GM21390 (cell line): ENCODE results near the gene AHNAK2.
"Not testable (repeated sequence)": the region's sequence is repeated elsewhere in the genome, so short reads cannot be mapped to it uniquely, and the experiment has no call there.

Experiments used
- ATAC-seq: cut with Tn5 transposase; IDR thresholded peaks from one replicate; pipeline ENCODE4 v1.9.1; 2021; ENCODE audit not compliant: unreplicated experiment

Gene AHNAK2

DNA sequence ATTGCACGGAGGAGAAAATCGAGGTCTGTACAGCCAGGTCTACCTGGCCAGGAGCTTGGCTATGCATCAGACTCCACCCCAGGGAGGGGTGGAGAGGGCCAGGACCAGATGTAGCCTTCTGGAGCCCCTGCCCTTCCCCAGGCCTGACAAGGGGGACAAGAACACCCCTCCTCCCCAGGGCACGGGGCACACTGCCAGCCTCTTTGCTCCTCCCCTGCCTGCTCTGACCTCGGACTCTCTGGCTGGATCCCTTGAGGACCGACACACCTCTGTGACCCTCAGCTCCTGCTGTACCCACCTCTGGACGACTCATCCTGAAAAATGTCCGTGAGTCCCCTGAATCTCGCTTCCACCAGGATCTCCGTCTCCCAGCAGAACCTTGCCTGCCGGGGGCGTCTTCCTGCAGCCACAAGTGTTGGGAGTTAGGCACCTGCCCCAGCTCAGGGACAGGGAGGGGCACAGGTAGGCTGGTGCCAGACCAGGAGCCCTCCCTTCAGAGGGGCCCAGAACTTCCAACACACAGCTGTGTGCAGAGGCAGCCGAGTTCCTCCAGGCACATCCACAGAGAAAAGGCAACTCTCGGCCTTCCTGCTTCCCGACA lies 21.8 kb downstream of the AHNAK2 start:
- ATAC-seq = no peak

DNA sequence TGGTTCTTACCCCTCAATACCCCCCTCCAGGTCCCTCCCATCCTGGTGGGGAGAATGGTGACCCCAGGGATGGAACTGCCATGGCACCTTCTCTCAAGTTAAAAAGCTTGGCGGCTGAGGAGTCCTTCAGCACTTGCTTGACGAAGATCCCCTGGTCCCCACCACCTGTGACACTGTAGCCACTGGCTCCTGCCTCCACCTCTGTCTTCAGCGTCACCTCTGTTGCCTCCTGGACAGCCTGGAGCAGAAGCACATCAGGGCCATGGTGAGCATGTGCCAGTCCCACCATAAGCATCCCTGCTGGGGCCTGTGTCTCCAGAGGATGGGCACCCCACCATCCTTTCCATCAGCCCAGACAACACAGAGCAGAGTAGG lies 22.8 kb downstream of the AHNAK2 start:
- no peak for ATAC-seq

DNA sequence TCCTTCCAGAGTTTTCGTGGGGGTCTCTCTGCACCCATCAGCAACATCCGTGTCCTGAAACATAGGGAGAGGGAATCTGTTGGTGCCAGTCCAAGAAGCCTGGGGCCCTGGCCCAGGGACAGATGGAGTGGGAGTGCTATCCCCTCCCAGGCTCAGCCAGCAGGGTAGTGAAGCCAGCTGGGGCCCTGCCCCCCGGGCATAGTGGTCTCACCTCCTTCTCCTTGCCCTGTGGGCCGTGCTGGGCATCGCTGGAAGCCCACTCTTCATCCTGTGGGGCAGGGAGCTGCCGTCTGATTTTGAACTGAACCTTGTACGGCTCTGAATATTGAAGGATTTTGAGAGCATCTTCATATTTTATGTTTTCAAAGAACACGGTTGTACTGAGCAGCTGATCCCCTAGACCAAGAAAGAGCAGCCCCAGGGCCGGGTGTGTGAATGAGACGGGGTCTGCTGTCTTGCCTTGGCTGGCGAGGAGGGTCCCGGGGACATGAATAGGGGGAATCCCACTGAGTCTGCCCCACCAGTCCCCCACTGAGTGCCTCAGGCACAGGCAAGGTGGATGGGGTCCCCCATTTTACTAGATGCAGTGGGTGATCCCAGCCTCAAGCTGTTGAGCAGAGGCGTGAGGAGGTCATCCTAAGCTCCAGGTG lies 23.3 kb downstream of the AHNAK2 start:
- no peak for ATAC-seq

GRCh38 chr14:104953896-104954656 lies 24.1 kb downstream of the AHNAK2 start:
- ATAC-seq = no peak

DNA sequence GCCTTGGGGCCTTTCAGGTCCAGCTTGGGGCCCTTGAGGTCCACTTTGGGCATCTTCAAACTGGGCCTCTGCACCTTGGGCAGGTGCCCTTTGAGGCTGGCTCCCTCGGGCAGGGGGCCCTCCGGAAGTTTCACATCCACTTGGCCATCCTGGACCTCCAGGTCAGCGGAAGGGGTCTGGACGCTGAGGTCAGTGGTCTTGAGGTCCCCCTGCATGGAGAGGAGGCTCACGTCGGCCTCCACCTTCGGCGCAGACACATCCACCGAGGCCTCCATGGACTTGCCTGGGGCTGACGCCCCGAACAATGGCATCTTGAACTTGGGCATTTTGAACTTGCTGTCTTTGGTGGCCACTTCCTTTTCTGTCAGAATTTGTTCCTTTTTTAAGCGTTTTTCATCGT lies 25.1 kb downstream of the AHNAK2 start:
- ATAC-seq = no peak

- ATAC-seq = not testable (repeated sequence)
Observed at GRCh38 chr14:104951863-104952657, 26.1 kb downstream of the AHNAK2 start.

DNA sequence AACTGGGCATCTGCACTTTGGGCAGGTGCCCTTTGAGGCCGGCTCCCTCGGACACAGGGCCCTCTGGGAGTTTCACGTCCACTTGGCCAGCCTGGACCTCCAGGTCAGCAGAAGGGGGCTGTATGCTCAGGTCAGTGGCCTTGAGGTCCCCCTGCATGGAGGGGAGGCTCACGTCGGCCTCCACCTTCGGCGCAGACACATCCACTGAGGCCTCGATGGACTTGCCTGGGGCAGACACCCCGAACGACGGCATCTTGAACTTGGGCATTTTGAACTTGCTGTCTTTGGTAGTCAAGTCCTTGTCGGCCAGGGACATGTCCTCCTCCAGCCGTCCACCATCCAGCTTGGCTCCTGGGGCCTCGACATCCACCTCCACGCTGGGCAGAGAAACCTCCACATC lies 27.5 kb downstream of the AHNAK2 start:
- ATAC-seq = not testable (repeated sequence)

DNA sequence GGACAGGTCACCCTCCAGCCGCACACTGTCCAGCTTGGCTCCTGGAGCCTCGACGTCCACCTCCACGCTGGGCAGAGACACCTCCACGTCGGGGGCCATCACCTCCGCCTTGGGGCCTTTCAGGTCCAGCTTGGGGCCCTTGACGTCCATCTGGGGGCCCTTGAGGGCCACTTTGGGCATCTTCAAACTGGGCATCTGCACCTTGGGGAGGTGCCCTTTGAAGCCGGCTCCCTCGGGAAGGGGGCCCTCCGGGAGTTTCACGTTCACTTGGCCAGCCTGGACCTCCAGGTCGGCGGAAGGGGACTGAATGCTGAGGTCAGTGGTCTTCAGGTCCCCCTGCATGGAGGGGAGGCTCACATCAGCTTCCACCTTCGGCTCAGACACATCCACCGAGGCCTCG lies 28.2 kb downstream of the AHNAK2 start:
- no peak for ATAC-seq

GRCh38 chr14:104949406-104949955 lies 28.7 kb downstream of the AHNAK2 start:
- ATAC-seq = not testable (repeated sequence)

- ATAC-seq = no peak
Observed at GRCh38 chr14:104948736-104949031, 29.5 kb downstream of the AHNAK2 start.

GRCh38 chr14:104947881-104948735 lies 30.1 kb downstream of the AHNAK2 start:
- ATAC-seq = not testable (repeated sequence)

DNA sequence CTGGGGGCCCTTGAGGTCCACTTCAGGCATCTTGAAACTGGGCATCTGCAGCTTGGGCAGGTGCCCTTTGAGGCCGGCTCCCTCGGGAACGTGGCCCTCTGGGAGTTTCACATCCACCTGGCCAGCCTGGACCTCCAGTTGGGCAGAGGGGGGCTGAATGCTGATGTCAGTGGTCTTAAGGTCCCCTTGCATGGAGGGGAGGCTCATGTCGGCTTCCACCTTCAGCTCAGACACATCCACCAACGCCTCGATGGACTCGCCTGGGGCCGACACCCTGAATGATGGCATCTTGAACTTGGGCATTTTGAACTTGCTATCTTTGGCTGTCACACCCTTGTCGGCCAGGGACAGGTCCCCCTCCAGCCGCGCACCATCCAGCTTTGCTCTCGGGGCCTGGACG lies 31.0 kb downstream of the AHNAK2 start:
- ATAC-seq = not testable (repeated sequence)

DNA sequence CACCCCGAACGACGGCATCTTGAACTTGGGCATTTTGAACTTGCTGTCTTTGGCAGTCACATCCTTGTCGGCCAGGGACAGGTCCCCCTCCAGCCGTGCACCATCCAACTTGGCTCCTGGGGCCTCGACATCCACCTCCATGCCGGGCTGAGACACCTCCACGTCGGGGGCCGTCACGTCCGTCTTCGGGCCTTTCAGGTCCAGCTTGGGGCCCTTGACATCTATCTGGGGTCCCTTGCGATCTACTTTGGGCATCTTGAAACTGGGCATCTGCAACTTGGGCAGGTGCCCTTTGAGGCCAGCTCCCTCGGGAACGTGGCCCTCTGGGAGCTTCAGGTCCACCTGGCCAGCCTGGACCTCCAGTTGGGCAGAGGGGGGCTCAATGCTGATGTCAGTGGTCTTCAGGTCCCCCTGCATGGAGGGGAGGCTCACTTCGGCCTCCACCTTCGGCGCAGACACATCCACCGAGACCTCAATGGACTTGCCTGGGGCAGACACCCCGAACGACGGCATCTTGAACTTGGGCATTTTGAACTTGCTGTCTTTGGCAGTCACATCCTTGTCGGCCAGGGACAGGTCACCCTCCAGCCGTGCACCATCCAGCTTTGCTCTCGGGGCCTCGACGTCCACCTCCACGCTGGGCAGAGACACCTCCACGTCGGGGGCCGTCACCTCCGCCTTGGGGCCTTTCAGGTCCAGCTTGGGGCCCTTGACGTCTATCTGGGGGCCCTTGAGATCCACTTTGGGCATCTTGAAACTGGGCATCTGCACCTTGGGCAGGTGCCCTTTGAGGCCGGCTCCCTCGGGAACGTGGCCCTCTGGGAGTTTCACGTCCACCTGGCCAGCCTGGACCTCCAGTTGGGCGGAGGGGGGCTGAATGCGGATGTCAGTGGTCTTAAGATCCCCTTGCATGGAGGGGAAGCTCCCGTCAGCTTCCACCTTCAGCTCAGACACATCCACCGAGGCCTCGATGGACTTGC lies 31.9 kb downstream of the AHNAK2 start:
- not testable (repeated sequence) for ATAC-seq

- ATAC-seq = not testable (repeated sequence)
Observed at GRCh38 chr14:104945266-104945665, 32.9 kb downstream of the AHNAK2 start.

GRCh38 chr14:104944436-104945205 lies 33.6 kb downstream of the AHNAK2 start:
- ATAC-seq = not testable (repeated sequence)

GRCh38 chr14:104944016-104944308 lies 34.2 kb downstream of the AHNAK2 start:
- ATAC-seq = not testable (repeated sequence)

- ATAC-seq = not testable (repeated sequence)
Observed at GRCh38 chr14:104943216-104944015, 34.8 kb downstream of the AHNAK2 start.

DNA sequence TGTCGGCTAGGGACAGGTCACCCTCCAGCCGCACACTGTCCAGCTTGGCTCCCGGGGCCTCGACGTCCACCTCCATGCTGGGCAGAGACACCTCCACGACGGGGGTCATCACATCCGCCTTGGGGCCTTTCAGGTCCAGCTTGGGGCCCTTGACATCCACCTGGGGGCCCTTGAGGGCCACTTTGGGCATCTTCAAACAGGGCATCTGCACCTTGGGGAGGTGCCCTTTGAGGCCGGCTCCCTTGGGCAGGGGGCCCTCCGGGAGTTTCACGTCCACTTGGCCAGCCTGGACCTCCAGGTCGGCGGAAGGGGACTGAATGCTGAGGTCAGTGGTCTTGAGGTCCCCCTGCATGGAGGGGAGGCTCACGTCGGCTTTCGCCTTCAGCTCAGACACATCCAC lies 35.6 kb downstream of the AHNAK2 start:
- no peak for ATAC-seq
